MM.1S (cell line): Measurements from ENCODE around the gene SLC6A19.

Experiments used
- DNase-seq: peaks from one replicate; pipeline ENCODE4 v3.0.0-alpha.2; 2015
- H2AFZ ChIP-seq: fragments of 300-600 bp; sonication (generic); 2 replicates; pipeline ENCODE4 v1.6.0; 2016; ENCODE audit warnings: antibody characterized with exemption, low read length
- H3F3A ChIP-seq: fragments of 300-600 bp; sonication (generic); 2 replicates; pipeline ENCODE4 v1.6.1; 2016; ENCODE audit warnings: mild to moderate bottlenecking, antibody characterized with exemption, low read length, moderate library complexity, mixed read lengths; ENCODE audit not compliant: insufficient read depth
- H3K27ac ChIP-seq: fragments of 300-600 bp; sonication (generic); 2 replicates; pipeline ENCODE4 v1.5.1; 2016; ENCODE audit warnings: mild to moderate bottlenecking, low read length
- H3K27me3 ChIP-seq: fragments of 300-600 bp; sonication (generic); replicated peaks from 2 replicates; pipeline ENCODE4 v1.6.0; 2016; ENCODE audit warnings: low read length; ENCODE audit not compliant: insufficient read depth
- H3K36me3 ChIP-seq: fragments of 300-600 bp; sonication (generic); replicated peaks from 2 replicates; pipeline ENCODE4 v1.6.1; 2016; ENCODE audit warnings: mild to moderate bottlenecking, low read length, mixed read lengths; ENCODE audit not compliant: insufficient read depth
- H3K4me1 ChIP-seq: fragments of 300-600 bp; sonication (generic); 2 replicates; pipeline ENCODE4 v1.6.1; 2016; ENCODE audit warnings: low read length, mixed read lengths
- H3K4me2 ChIP-seq: fragments of 300-600 bp; sonication (generic); 2 replicates; pipeline ENCODE4 v1.6.0; 2016; ENCODE audit warnings: low read depth, low read length
- H3K4me3 ChIP-seq: fragments of 300-600 bp; sonication (generic); 2 replicates; pipeline ENCODE4 v1.5.1; 2016; ENCODE audit warnings: low read length, mixed read lengths
- H3K79me2 ChIP-seq: fragments of 300-600 bp; sonication (generic); 2 replicates; pipeline ENCODE4 v1.6.1; 2016; ENCODE audit warnings: mixed run types, low read length, mixed read lengths
- H3K9ac ChIP-seq: fragments of 300-600 bp; sonication (generic); 2 replicates; pipeline ENCODE4 v1.6.1; 2016; ENCODE audit warnings: low read length, mixed read lengths
- H3K9me2 ChIP-seq: fragments of 300-600 bp; sonication (generic); replicated peaks from 2 replicates; pipeline ENCODE4 v1.6.1; 2016; ENCODE audit warnings: mild to moderate bottlenecking, low read length, mixed read lengths; ENCODE audit not compliant: insufficient read depth
- H3K9me3 ChIP-seq: fragments of 300-600 bp; sonication (generic); replicated peaks from 2 replicates; pipeline ENCODE4 v1.6.1; 2016; ENCODE audit warnings: mild to moderate bottlenecking, low read length, mixed read lengths; ENCODE audit not compliant: insufficient read depth
- H4K20me1 ChIP-seq: fragments of 300-600 bp; sonication (generic); 2 replicates; pipeline ENCODE4 v1.6.1; 2016; ENCODE audit warnings: mild to moderate bottlenecking, low read length, moderate library complexity, mixed read lengths; ENCODE audit not compliant: insufficient read depth
- CTCF ChIP-seq: fragments of 300-600 bp; sonication (generic); IDR thresholded peaks from 2 replicates; pipeline ENCODE4 v1.5.1; 2016; ENCODE audit warnings: antibody characterized with exemption, low read length, mixed read lengths
- EZH2 ChIP-seq: fragments of 300-600 bp; sonication (generic); optimal IDR thresholded peaks from 2 replicates; pipeline ENCODE3; 2017; ENCODE audit warnings: low read depth, mild to moderate bottlenecking, antibody characterized with exemption, low read length, mixed read lengths
- EZH2phosphoT487 ChIP-seq: fragments of 300-600 bp; sonication (generic); IDR thresholded peaks from 2 replicates; pipeline ENCODE4 v1.6.1; 2018; ENCODE audit warnings: antibody characterized with exemption, low read length

SLC6A19 gene

DNA sequence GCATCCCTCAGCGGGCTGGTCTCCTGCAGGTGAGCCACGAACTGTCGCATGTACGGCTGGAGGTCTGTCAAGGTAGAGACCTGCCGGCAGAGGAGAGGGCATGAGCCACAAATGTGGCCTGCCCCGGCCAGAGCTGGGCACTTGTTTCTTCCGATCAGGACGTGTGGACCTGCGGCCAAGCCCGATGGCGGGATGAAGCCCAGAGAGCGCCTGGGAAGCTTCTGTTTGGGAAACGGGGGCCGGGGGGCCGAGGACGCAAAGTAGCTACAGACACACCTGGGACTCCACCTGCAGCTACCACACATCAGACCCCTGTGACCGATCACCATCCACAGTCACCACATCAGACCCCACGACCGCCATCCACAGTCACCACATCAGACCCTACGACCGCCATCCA, 70.8 kb downstream of the SLC6A19 start:
- Histone ChIP-seq H4K20me1 (no peaks in the 10 kb centered on the region), H3K9me3 (no peaks in the 10 kb centered on the region), H3K27me3 (no peaks in the 10 kb centered on the region), H3K79me2 (no peaks in the 10 kb centered on the region), H3K9me2 (no peaks in the 10 kb centered on the region), H3K4me2 (no peak overlapping the region), H3F3A (0 out of 2 replicates have a peak, but pooled peaks cover 4% of the 10 kb centered on the region), H3K27ac (no peak overlapping the region), H3K36me3 (no peaks in the 10 kb centered on the region), H2AFZ (no peak overlapping the region), H3K4me3 (no peak overlapping the region), H3K9ac (no peak overlapping the region), H3K4me1 (peaks cover 8% of the 10 kb centered on the region)
- no peak for DNase-seq
- no peak for TF ChIP-seq EZH2phosphoT487
- no peak for TF ChIP-seq EZH2
- no peak for TF ChIP-seq CTCF

DNA sequence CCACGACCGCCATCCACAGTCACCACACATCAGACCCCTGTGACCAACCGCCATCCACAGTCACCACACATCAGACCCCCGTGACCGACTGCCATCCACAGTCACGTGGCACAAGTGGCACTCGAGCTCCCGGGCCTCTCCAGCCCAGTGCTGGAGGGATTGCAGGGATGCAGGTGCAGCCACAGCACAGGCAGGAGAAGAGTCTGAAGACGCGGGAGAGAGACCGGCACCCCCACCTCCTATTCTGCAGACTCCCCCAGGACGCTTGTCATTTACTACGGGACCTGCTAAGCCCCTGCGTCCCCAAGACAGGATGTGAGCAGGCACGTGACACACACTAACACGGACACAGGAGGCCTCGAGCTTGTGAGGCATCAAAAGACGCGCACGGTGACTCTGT, 72.3 kb downstream of the SLC6A19 start:
- H3K9me3 ChIP-seq = no peaks in the 10 kb centered on the region
- H4K20me1 ChIP-seq = no peaks in the 10 kb centered on the region
- TF ChIP-seq EZH2 (no peak), CTCF (no peak), EZH2phosphoT487 (no peak)

GRCh38 chr5:1274471-1274870, 73.1 kb downstream of the SLC6A19 start:
- Histone ChIP-seq H2AFZ (no peak overlapping the region), H3K4me3 (no peak overlapping the region), H3K36me3 (no peaks in the 10 kb centered on the region), H3K79me2 (no peaks in the 10 kb centered on the region), H3K27ac (no peak overlapping the region), H3F3A (no peaks in the 10 kb centered on the region), H3K4me2 (no peak overlapping the region), H4K20me1 (no peaks in the 10 kb centered on the region), H3K27me3 (no peaks in the 10 kb centered on the region), H3K9me3 (no peaks in the 10 kb centered on the region), H3K9me2 (no peaks in the 10 kb centered on the region), H3K9ac (no peak overlapping the region), H3K4me1 (no peaks in the 10 kb centered on the region)
- DNase-seq = no peak
- TF ChIP-seq EZH2 (no peak), CTCF (no peak), EZH2phosphoT487 (no peak)

More for the DNA sequence above, 72.3 kb downstream of the SLC6A19 start:
- Histone ChIP-seq H3K36me3 (no peaks in the 10 kb centered on the region), H3K27me3 (no peaks in the 10 kb centered on the region), H3K9me2 (no peaks in the 10 kb centered on the region), H3K4me1 (peaks cover 2% of the 10 kb centered on the region; the same call in 1 of the 2 replicates), H3K9ac (no peak overlapping the region), H3K4me3 (no peak overlapping the region), H3K27ac (no peak overlapping the region), H2AFZ (no peak overlapping the region), H3K4me2 (no peak overlapping the region), H3K79me2 (no peaks in the 10 kb centered on the region), H3F3A (0 out of 2 replicates have a peak, but pooled peaks cover 2% of the 10 kb centered on the region)
- no peak for DNase-seq
